ENCODE measurements around the gene DNAJC4. TPM values are rescaled to one million over a fixed set of nuclear protein-coding genes. Genes with fewer than 3 reads are reported as not detected.

The DNAJC4 gene
- total RNA-seq, 1 experiment from 2014 or later, result 24.2 TPM

DNA sequence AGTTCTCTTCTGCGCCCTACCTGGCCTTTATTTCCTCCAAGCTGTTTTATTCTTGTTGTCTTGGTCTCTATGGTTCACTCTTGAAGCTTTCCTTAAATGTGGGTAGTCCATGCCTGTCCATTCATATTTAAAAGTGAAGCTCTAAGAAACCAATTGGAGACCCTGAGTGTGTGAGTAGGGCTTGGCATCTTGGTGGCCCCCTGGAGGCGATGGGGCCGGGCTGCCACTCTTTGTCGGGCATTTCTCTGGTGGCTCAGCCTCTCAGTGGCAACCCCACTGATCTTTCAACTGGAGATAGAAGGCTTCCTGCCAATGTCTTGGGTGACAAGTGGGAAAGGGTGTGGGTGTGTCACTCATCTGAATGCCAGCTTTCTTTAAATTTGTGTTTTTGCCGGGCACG lies 13.5 kb upstream of the DNAJC4 start:
- no peak for DNase-seq
- no peaks in the 10 kb centered on the region; the same call in 1 of the 2 replicates for H3K27me3 Mint-ChIP-seq (ENCODE audit: low read depth)
- Histone ChIP-seq H2BK12ac (ENCODE audit: insufficient read length, low read depth, low read length) (no peak overlapping the region), H2BK5ac (ENCODE audit: insufficient read length, low read length) (no peak overlapping the region), H3T11ph (ENCODE audit: low read length) (no peak overlapping the region), H4K91ac (ENCODE audit: insufficient read length, low read depth, low read length) (no peak overlapping the region), H2AFZ (ENCODE audit: low read length) (no peak overlapping the region), H3K27me3 (ENCODE audit: insufficient read depth, low read length) (no peaks in the 10 kb centered on the region), H2AK5ac (ENCODE audit: insufficient read length, low read length) (no peak overlapping the region), H4K20me1 (ENCODE audit: control insufficient read depth, insufficient read depth, insufficient read length) (no peaks in the 10 kb centered on the region), H3K4me1 (ENCODE audit: insufficient read depth, low read length) (no peaks in the 10 kb centered on the region), H3K27ac (ENCODE audit: insufficient read length, low read depth, low read length) (no peak overlapping the region), H3K4ac (ENCODE audit: low read depth, low read length) (no peak overlapping the region), H3K79me1 (ENCODE audit: insufficient read depth, low read depth, low read length, poor library complexity, severe bottlenecking) (no peaks in the 10 kb centered on the region), H2BK120ac (ENCODE audit: low read depth, low read length, poor library complexity, severe bottlenecking) (no peak overlapping the region), H3K79me2 (ENCODE audit: insufficient read depth, low read length) (no peaks in the 10 kb centered on the region), H4K8ac (replicated peaks; ENCODE audit: insufficient read length, low read depth, low read length) (no peak overlapping the region), H3K23me2 (ENCODE audit: insufficient read length, low read depth, low read length, poor library complexity, severe bottlenecking) (no peaks in the 10 kb centered on the region), H4K5ac (ENCODE audit: insufficient read length, low read depth, low read length) (no peak overlapping the region), H3K14ac (ENCODE audit: insufficient read depth, low read length) (no peak overlapping the region), H2BK20ac (ENCODE audit: low read depth, low read length, poor library complexity, severe bottlenecking) (no peak overlapping the region), H3K18ac (ENCODE audit: insufficient read length, low read depth, low read length) (no peak overlapping the region), H3K9me3 (ENCODE audit: control insufficient read depth, low read depth, low read length) (no peaks in the 10 kb centered on the region), H3K56ac (ENCODE audit: insufficient read length, low read depth, low read length) (no peak overlapping the region), H3K4me2 (ENCODE audit: insufficient read depth, insufficient read length, low read length) (no peak overlapping the region), H2BK15ac (ENCODE audit: low read depth, low read length) (no peak overlapping the region), H3K9ac (ENCODE audit: extremely low read depth, insufficient read length, low read length) (no peak overlapping the region), H3K23ac (ENCODE audit: insufficient read length, low read depth, low read length) (no peak overlapping the region)
- no peak overlapping the region for H3K4me3 Mint-ChIP-seq
- no CpG with 5 or more reads among the region's 6 CpGs for WGBS (ENCODE audit: extremely low coverage, insufficient read length, low lambda C conversion rate)
- peaks cover 3 to 54% (median 25%) of the 10 kb centered on the region in 3 experiments for H3K36me3 Mint-ChIP-seq (ENCODE audit: insufficient read depth in 1 of 3, low read depth in 3 of 3)
- peak overlapping the region in 1 of 3 experiments; percentile 28; a peak in 1 of 7 replicates for H3K27ac Mint-ChIP-seq
- peaks cover 3 to 4% of the 10 kb centered on the region in 2 experiments; a peak in 2 of 4 replicates for H3K4me1 Mint-ChIP-seq
- no peaks in the 10 kb centered on the region for H3K9me3 Mint-ChIP-seq
- peak; percentile 34; the same call in 1 of the 3 replicates for TF ChIP-seq CTCF (conservative IDR thresholded peaks at IDR 0.05)

Measured in H9 (cell line).